ENCODE data around the gene GJB2.

The GJB2 gene

GRCh38 chr13:20192158-20192835, 441 bp downstream of the GJB2 start:
- DNase-seq, result peak; percentile 62

GRCh38 chr13:20191311-20192157, 1.2 kb downstream of the GJB2 start:
- DNase-seq, result no peak

- DNase-seq, result no peak
These were observed 2.0 kb downstream of the GJB2 start for GRCh38 chr13:20190481-20191310.

- no peak for DNase-seq
These were observed 2.7 kb downstream of the GJB2 start for GRCh38 chr13:20190076-20190475.

- DNase-seq, result no peak
These were observed 3.8 kb downstream of the GJB2 start for GRCh38 chr13:20188667-20189553.

GRCh38 chr13:20186771-20187170, 6.0 kb downstream of the GJB2 start:
- no peak for DNase-seq

GRCh38 chr13:20185366-20186056, 7.2 kb downstream of the GJB2 start:
- no peak for DNase-seq

- DNase-seq, result peak; percentile 92
These were observed 10.4 kb downstream of the GJB2 start for GRCh38 chr13:20182231-20182846.

GRCh38 chr13:20181188-20181587, 11.6 kb downstream of the GJB2 start:
- no peak for DNase-seq

GRCh38 chr13:20178156-20178555, 14.6 kb downstream of the GJB2 start:
- DNase-seq, result no peak

- DNase-seq, result no peak
These were observed 15.5 kb downstream of the GJB2 start for GRCh38 chr13:20177049-20177831.

- DNase-seq, result no peak
These were observed 16.7 kb downstream of the GJB2 start for GRCh38 chr13:20175907-20176652.

GRCh38 chr13:20175406-20175794, 17.3 kb downstream of the GJB2 start:
- DNase-seq, result no peak

GRCh38 chr13:20174656-20175405, 17.9 kb downstream of the GJB2 start:
- DNase-seq, result peak; percentile 66

GRCh38 chr13:20173116-20173746, 19.5 kb downstream of the GJB2 start:
- DNase-seq, result no peak

- DNase-seq, result no peak
These were observed 21.4 kb downstream of the GJB2 start for GRCh38 chr13:20171364-20171763.

GRCh38 chr13:20170921-20171320, 21.8 kb downstream of the GJB2 start:
- no peak for DNase-seq

- no peak for DNase-seq
These were observed 24.3 kb downstream of the GJB2 start for GRCh38 chr13:20168396-20168795.
